RWPE1 (cell line): ENCODE results near the gene OR51A4.

ENCODE experiments used
- CTCF ChIA-PET: fragments of 350-600 bp; sonication (Branson Sonifier 250); formaldehyde crosslinking; extraction: SDS; loops from one replicate; lab custom pipeline; 2021; lab: Yijun Ruan, JAX
- POLR2A ChIA-PET: fragments of 400-600 bp; formaldehyde crosslinking; extraction: SDS; loops from one replicate; lab custom pipeline; 2020; ENCODE audit warnings: antibody characterized with exemption; ENCODE audit not compliant: low non-redundant PET; lab: Yijun Ruan, JAX
- DNase-seq: peaks from one replicate; pipeline ENCODE4 v3.0.0; 2012; ENCODE audit warnings: low spot score
- H3K27ac ChIP-seq: fragments of 450-650 bp; 2 replicates; pipeline ENCODE4 v1.5.1; 2017
- CTCF ChIP-seq: fragments of 450-650 bp; conservative IDR thresholded peaks from 2 replicates; pipeline ENCODE4 v1.5.1; 2017; ENCODE audit warnings: low read depth, mild to moderate bottlenecking

Gene OR51A4

GRCh38 chr11:4926608-4927007 is 20.8 kb downstream of the OR51A4 start:
- no peak for TF ChIP-seq CTCF
- DNase-seq: no peak
- no peak overlapping the region for H3K27ac ChIP-seq
- ChIA-PET POLR2A (no interaction called here), CTCF (no interaction called here)

- CTCF ChIA-PET: no interaction called here
- no peak for TF ChIP-seq CTCF
- H3K27ac ChIP-seq: no peak within 1 kb of the TSS
- POLR2A ChIA-PET: no interaction called here
- DNase-seq: no peak
Measured at GRCh38 chr11:4924239-4924638, 23.2 kb downstream of the OR51A4 start, which contains the start of gene OR51G1. Gene OR51G1 (minus strand): TSS chr11:4924339. CDS start chr11:4924339, 0 bp downstream.

- no peak overlapping the region for H3K27ac ChIP-seq
- TF ChIP-seq CTCF: no peak
- POLR2A ChIA-PET: no interaction called here
- CTCF ChIA-PET: no interaction called here
- no peak for DNase-seq
Measured at GRCh38 chr11:4922304-4922703, 25.1 kb downstream of the OR51A4 start.

GRCh38 chr11:4921796-4922195 is 25.6 kb downstream of the OR51A4 start:
- no peak for DNase-seq
- no peak overlapping the region for H3K27ac ChIP-seq
- POLR2A ChIA-PET: no interaction called here
- TF ChIP-seq CTCF: no peak
- CTCF ChIA-PET: no interaction called here

- ChIA-PET CTCF (interaction anchor here (0.6 to 0.7 kb wide), 2 partner anchors 26 to 95 kb away, joined by 3 read pairs; no protein-coding TSS in a partner anchor), POLR2A (no interaction called here)
- no peak for TF ChIP-seq CTCF
- no peak within 1 kb of the TSS for H3K27ac ChIP-seq
- no peak for DNase-seq
Measured at GRCh38 chr11:4919250-4919649, 28.2 kb downstream of the OR51A4 start, which contains the start of gene OR51G2. Gene OR51G2 (minus strand): TSS chr11:4919350. CDS start chr11:4915663, 3,687 bp downstream.

- CTCF ChIA-PET: no interaction called here
- no peak overlapping the region for H3K27ac ChIP-seq
- POLR2A ChIA-PET: no interaction called here
- DNase-seq: no peak
- TF ChIP-seq CTCF: no peak
Measured at GRCh38 chr11:4916581-4916980, 30.8 kb downstream of the OR51A4 start.
